ENCODE measurements around the gene TNNI2.

Gene TNNI2

GRCh38 chr11:1889941-1890855 lies 51.4 kb downstream of the TNNI2 start:
- no peak for DNase-seq
